K562 (cell line): ENCODE results near the gene S100A7A.

Experiments used
- FIP1L1 ChIP-seq: fragments of 200-400 bp; formaldehyde crosslinking; IDR thresholded peaks from 2 replicates; pipeline ENCODE4 v1.6.1; 2018; ENCODE audit warnings: mild to moderate bottlenecking, low read depth, low read length; ENCODE audit not compliant: poor library complexity, severe bottlenecking
- HMG20A ChIP-seq: fragments of 450-650 bp; formaldehyde crosslinking; conservative IDR thresholded peaks from 2 replicates; pipeline ENCODE4 v1.4.0; 2020; ENCODE audit warnings: mild to moderate bottlenecking, mixed read lengths
- NUFIP1 ChIP-seq: fragments of 450-650 bp; IDR thresholded peaks from 2 replicates; pipeline ENCODE4 v1.6.1; 2018; ENCODE audit not compliant: partially characterized antibody
- SMAD1 ChIP-seq: fragments of 150-350 bp; IDR thresholded peaks from 2 replicates; pipeline ENCODE4 v1.6.1; 2014; ENCODE audit warnings: low read length, low read depth; ENCODE audit not compliant: partially characterized antibody

DNA sequence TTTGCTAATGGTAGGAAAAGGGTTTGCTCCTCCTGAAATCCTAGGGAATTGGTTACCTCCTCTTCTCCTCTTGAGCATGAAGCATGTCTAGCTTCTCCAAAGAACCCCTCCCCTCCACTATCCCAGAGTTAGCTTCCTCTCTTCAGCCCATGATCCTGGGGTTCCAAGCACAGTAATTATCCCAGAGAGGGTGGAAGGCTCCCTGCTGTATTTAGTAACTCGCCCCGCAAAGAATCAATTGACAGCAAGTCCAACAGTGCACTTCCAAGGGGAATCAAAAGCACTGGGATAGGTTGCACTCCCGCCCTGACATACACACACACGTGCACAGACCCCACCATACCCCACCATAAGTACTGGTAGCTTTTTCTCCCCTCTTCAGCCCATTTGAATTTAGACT, 28.5 kb upstream of the S100A7A start:
- TF ChIP-seq SMAD1 (no peak), HMG20A (CRISPR knock-in tag) (no peak), FIP1L1 (no peak), NUFIP1 (no peak)
